HEK293T (cell line): ENCODE data around the gene CHRM5.

Experiments used
- ARNT ChIP-seq: fragments of 450-650 bp; IDR thresholded peaks from 2 replicates; pipeline ENCODE4 v1.6.1; 2017; ENCODE audit warnings: mild to moderate bottlenecking
- BHLHE40 ChIP-seq: fragments of 450-650 bp; IDR thresholded peaks from 2 replicates; pipeline ENCODE4 v1.6.1; 2016; ENCODE audit warnings: mild to moderate bottlenecking, moderate library complexity, borderline replicate concordance
- CTBP1 ChIP-seq: fragments of 450-650 bp; IDR thresholded peaks from 2 replicates; pipeline ENCODE4 v1.6.1; 2016; ENCODE audit warnings: borderline replicate concordance
- ELF4 ChIP-seq: fragments of 450-650 bp; IDR thresholded peaks from 2 replicates; pipeline ENCODE4 v1.6.1; 2017; ENCODE audit warnings: antibody characterized with exemption
- FOXA1 ChIP-seq: fragments of 450-650 bp; IDR thresholded peaks from 2 replicates; pipeline ENCODE4 v1.6.1; 2016; ENCODE audit warnings: mild to moderate bottlenecking
- FOXK2 ChIP-seq: fragments of 450-650 bp; IDR thresholded peaks from 2 replicates; pipeline ENCODE4 v1.6.1; 2016; ENCODE audit warnings: mild to moderate bottlenecking
- L3MBTL2 ChIP-seq: fragments of 450-650 bp; conservative IDR thresholded peaks from 2 replicates; pipeline ENCODE4 v1.6.1; 2016; ENCODE audit warnings: mild to moderate bottlenecking
- LEF1 ChIP-seq: fragments of 450-650 bp; IDR thresholded peaks from 2 replicates; pipeline ENCODE4 v1.6.1; 2017; ENCODE audit warnings: mild to moderate bottlenecking, borderline replicate concordance
- SP1 ChIP-seq: fragments of 450-650 bp; IDR thresholded peaks from 2 replicates; pipeline ENCODE4 v1.6.1; 2017
- SUZ12 ChIP-seq: fragments of 450-650 bp; IDR thresholded peaks from 2 replicates; pipeline ENCODE4 v1.6.1; 2016; ENCODE audit warnings: mild to moderate bottlenecking

DNA sequence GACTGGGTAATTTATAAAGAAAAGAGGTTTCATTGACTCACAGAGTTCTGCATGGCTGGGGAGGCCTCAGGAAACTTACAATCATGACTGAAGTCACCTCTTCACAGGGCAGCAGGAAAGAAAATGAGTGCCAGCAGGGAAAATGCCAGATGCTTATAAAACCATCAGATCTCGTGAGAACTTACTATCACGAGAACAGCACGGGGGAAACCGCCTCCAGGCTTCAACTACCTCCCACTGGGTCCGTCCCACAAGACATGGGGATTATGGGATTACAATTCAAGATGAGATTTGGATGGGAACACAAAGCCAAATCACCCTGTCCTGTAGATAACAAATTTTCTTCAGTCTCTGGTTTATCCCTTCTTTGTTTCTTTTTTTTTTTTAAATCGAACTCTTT, 101.7 kb downstream of the CHRM5 start:
- TF ChIP-seq SUZ12 (no peak), SP1 (no peak), L3MBTL2 (no peak), FOXK2 (no peak), LEF1 (no peak), ELF4 (no peak), BHLHE40 (no peak), CTBP1 (no peak), FOXA1 (no peak), ARNT (no peak)
